ENCODE measurements around the gene C15orf61.
A peak's percentile ranks its signal among the peaks of the same experiment; 100 is the strongest.

Gene C15orf61

DNA sequence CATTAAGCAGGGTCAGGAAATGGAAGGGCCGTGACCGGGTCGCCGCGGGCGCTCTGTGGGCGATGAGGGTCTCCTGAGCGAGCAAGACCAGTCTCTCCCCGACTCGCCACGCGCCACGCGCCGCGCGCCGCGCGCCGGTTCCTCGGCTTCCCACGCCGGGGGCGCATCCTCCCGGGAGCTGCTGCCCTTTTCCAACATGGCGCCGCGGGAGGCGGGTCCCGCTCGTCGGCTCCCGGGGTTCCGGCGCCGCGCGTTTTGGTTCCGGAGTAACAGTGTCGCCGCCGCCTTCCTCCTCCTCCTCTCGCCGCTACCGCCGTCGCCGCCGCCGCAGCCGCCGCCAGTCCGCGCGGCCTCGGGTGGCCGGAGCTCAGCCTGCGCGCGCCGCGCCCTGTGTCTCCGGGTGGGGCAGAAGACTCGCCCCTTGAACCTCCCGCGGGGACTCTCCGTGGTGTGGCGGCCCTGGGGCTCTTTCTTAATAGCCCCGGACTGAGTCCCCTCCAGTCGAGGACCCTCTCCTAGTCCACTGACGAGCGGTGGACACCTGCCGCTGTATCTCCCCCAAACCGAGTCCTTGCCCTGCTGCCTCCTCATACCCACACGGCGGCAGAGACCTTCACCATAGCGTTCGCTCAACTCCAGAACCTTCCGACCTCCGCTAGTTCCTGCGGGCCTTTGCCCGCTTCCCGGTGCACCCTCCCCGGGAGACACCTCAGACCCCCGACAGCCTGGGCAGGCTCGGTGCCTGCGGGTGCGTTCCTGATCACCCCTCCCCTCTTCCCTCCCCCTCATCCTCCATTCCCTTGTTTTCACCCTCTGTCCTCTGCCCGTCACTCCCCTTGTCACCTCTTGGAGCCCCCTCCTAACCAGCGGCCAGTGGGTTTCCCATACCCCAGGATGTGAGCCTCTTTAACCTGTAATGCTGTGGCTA is 21.8 kb downstream of the C15orf61 start, which contains the start of gene MAP2K5:
TSS of gene MAP2K5 (plus strand) at position 284 of the 928 bp plus-strand sequence. CDS start at position 917, 633 bp downstream.
- peak; percentile 87 for DNase-seq (ENCODE audit: extremely low read depth, insufficient read length)
- peak within 1 kb of the TSS; percentile 96 for H3K4me3 ChIP-seq (replicated peaks; ENCODE audit: low read depth, low read length)

DNA sequence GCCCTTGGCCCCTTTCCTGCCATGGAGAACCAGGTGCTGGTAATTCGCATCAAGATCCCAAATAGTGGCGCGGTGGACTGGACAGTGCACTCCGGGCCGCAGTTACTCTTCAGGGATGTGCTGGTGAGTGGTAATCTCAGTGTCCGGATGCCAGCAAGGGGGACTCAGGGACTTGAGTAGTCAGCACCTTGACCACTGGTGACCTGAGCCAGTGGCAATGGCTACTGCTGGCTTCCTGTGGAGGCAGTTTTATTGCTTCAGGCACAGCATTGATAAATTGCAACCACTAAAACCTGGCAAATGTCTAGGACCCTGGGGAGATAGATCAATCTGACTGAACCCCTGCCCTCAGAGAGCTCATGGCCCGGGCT is 22.4 kb downstream of the C15orf61 start:
- TF ChIP-seq, protein P1, sequence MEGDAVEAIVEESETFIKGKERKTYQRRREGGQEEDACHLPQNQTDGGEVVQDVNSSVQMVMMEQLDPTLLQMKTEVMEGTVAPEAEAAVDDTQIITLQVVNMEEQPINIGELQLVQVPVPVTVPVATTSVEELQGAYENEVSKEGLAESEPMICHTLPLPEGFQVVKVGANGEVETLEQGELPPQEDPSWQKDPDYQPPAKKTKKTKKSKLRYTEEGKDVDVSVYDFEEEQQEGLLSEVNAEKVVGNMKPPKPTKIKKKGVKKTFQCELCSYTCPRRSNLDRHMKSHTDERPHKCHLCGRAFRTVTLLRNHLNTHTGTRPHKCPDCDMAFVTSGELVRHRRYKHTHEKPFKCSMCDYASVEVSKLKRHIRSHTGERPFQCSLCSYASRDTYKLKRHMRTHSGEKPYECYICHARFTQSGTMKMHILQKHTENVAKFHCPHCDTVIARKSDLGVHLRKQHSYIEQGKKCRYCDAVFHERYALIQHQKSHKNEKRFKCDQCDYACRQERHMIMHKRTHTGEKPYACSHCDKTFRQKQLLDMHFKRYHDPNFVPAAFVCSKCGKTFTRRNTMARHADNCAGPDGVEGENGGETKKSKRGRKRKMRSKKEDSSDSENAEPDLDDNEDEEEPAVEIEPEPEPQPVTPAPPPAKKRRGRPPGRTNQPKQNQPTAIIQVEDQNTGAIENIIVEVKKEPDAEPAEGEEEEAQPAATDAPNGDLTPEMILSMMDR (IDR thresholded peaks at IDR 0.05; ENCODE audit: insufficient read depth, low read length, poor library complexity, severe bottlenecking), result no peak
- DNase-seq (ENCODE audit: extremely low read depth, insufficient read length), result no peak
- Histone ChIP-seq H3K27me3 (replicated peaks; ENCODE audit: control insufficient read depth, insufficient read depth, low read length) (no peaks in the 10 kb centered on the region), H3K36me3 (ENCODE audit: control insufficient read depth, insufficient read depth, low read length) (peaks cover 3% of the 10 kb centered on the region), H3K4me3 (replicated peaks; ENCODE audit: low read depth, low read length) (peak overlapping the region; percentile 96)

More for the DNA sequence above, 21.8 kb downstream of the C15orf61 start, which contains the start of gene MAP2K5:
- TF ChIP-seq, protein P1 (IDR thresholded peaks at IDR 0.05; ENCODE audit: insufficient read depth, low read length, poor library complexity, severe bottlenecking), result no peak
- Histone ChIP-seq H3K27me3 (replicated peaks; ENCODE audit: control insufficient read depth, insufficient read depth, low read length) (no peaks in the 10 kb centered on the region), H3K36me3 (ENCODE audit: control insufficient read depth, insufficient read depth, low read length) (peaks cover 3% of the 10 kb centered on the region)

DNA sequence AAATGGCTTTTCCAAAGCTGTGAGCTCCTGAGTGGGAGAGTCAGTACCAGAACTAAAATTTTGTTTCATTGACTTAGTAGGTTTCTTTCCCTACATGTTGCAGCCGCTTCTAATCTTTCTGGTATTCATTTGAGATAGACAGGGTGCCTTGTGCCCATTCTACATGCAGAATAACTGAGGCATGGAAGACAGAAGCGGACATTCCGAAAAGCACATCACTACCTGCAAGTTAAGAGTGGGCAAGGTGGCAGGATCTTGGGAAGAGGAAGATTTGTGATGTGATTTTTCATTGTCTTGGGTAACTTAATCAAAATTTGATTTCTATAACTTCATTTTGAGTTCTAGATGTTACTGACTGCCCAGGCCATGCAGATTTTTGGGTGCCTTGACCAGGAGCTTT is 23.5 kb downstream of the C15orf61 start:
- TF ChIP-seq, protein P1 (IDR thresholded peaks at IDR 0.05; ENCODE audit: insufficient read depth, low read length, poor library complexity, severe bottlenecking), result no peak
- H3K36me3 ChIP-seq (ENCODE audit: control insufficient read depth, insufficient read depth, low read length), result peaks cover 3% of the 10 kb centered on the region
- no peak overlapping the region for H3K4me3 ChIP-seq (replicated peaks; ENCODE audit: low read depth, low read length)
- no peaks in the 10 kb centered on the region for H3K27me3 ChIP-seq (replicated peaks; ENCODE audit: control insufficient read depth, insufficient read depth, low read length)
- no peak for DNase-seq (ENCODE audit: extremely low read depth, insufficient read length)

DNA sequence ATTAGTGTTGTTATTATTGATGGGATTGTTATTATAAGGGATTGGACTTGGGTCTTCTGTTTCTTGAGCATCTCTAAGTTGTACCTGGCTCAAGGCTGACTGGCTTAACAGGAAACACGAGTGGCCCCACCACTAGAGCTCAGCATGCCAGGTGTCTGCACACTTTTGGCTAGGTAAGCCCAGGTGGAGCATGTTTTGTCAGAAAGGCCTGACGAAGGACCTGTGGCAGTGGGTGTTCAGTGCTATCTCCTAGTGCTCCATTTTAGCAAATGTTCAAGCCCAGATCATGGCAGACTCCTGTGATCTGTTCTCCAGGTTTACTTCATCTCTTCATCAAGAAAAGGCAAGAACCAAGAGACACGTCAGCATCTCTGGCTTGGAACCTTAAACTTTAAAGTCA is 24.9 kb downstream of the C15orf61 start:
- TF ChIP-seq, protein P1 (IDR thresholded peaks at IDR 0.05; ENCODE audit: insufficient read depth, low read length, poor library complexity, severe bottlenecking), result no peak
- no peak for DNase-seq (ENCODE audit: extremely low read depth, insufficient read length)
- Histone ChIP-seq H3K27me3 (replicated peaks; ENCODE audit: control insufficient read depth, insufficient read depth, low read length) (no peaks in the 10 kb centered on the region), H3K36me3 (ENCODE audit: control insufficient read depth, insufficient read depth, low read length) (peaks cover 3% of the 10 kb centered on the region), H3K4me3 (replicated peaks; ENCODE audit: low read depth, low read length) (no peak overlapping the region)

DNA sequence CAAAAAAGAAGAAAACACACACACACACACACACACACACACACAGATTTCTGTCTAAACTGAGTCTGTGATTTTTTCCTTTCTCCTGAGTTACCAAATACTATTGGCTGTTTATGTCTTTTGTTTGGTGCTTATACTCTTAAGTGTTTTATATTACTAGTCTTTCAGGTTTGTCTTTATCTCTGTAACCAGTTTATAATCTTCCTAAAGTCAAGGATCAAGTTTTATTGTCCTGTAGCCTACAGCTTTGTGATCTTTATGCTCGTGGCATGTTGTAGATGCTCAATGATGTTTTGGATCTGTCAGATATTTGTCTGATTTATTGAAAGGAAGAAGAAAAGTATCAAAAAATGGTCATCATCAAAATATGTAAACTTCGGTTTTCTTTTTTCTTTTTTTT is 26.1 kb downstream of the C15orf61 start:
- DNase-seq (ENCODE audit: extremely low read depth, insufficient read length), result no peak
- TF ChIP-seq, protein P1 (IDR thresholded peaks at IDR 0.05; ENCODE audit: insufficient read depth, low read length, poor library complexity, severe bottlenecking), result no peak
- Histone ChIP-seq H3K4me3 (replicated peaks; ENCODE audit: low read depth, low read length) (no peak overlapping the region), H3K36me3 (ENCODE audit: control insufficient read depth, insufficient read depth, low read length) (peaks cover 4% of the 10 kb centered on the region), H3K27me3 (replicated peaks; ENCODE audit: control insufficient read depth, insufficient read depth, low read length) (no peaks in the 10 kb centered on the region)

Data from GM06990 (cell line).